Esophagus (tissue), 2 donors: Measurements from ENCODE around the gene PMM2. TPM values are rescaled to one million over a fixed set of nuclear protein-coding genes. Genes with fewer than 3 reads are reported as not detected.

Experiments
- polyA plus RNA-seq, 2 donors: library from polyadenylated mRNA; stranded (reverse); fragments of 200-250 nt; gene quantifications; one replicate each; pipeline ENCODE4 v1.2.3, GENCODE V29; 2013
- donor health status: healthy with polysubstance abuse.
- donor health status: Bipolar disorder and iron deficiency.

Gene PMM2
- polyA plus RNA-seq, 2 donors, result 19.8 to 30.3 TPM

Other genes with a start within 250 kb of the PMM2 start
- gene TMEM114, start 207.3 kb upstream of the PMM2 start, polyA plus RNA-seq, result under 1 TPM in 1 of 2 donors, not detected in 1; 0.26 TPM
- gene METTL22, start 176.1 kb upstream of the PMM2 start, polyA plus RNA-seq, result 10 to 100 TPM; 12.3 to 16.6 TPM
- gene ABAT, start 123.2 kb upstream of the PMM2 start, polyA plus RNA-seq, result 1 to 10 TPM; 4.6 to 9.5 TPM
- gene TMEM186, start 200 bp upstream of the PMM2 start, polyA plus RNA-seq, result 1 to 10 TPM; 5.6 to 8.8 TPM
- 100 to 1,000 TPM; 212 to 343 TPM for gene CARHSP1, start 71.2 kb downstream of the PMM2 start, polyA plus RNA-seq
- not detected for gene LITAFD, start 84.5 kb downstream of the PMM2 start, polyA plus RNA-seq
- 10 to 100 TPM; 27.8 to 34.6 TPM for gene USP7, start 166.1 kb downstream of the PMM2 start, polyA plus RNA-seq